Vagina (tissue), 2 donors: ENCODE results near the gene POU2AF2. TPM values are rescaled to one million over a fixed set of nuclear protein-coding genes. Genes with fewer than 3 reads are reported as not detected.

Source experiments
- DNase-seq, 2 donors: peaks; one replicate each; pipeline ENCODE4 v3.0.0-alpha.2; 2017; ENCODE audit errors: extremely low spot score in 2 of 2
- H3K27ac ChIP-seq: fragments of 200-600 bp; sonication (generic); one replicate; pipeline ENCODE4 v1.5.1; 2019
- H3K27me3 ChIP-seq: fragments of 200-600 bp; sonication (generic); one replicate; pipeline ENCODE4 v1.5.1; 2019
- H3K36me3 ChIP-seq, 2 donors: fragments of 200-600 bp; sonication (generic); one replicate each; pipeline ENCODE4 v1.5.1; 2017 to 2019
- H3K4me1 ChIP-seq: fragments of 200-600 bp; sonication (generic); one replicate; pipeline ENCODE4 v1.5.1; 2019
- H3K4me3 ChIP-seq, 2 donors: fragments of 200-600 bp; sonication (generic); 1 replicate in 1 of 2; 2 replicates in 1 of 2; pipeline ENCODE4 v1.5.1; 2016 to 2019
- H3K9me3 ChIP-seq: fragments of 200-600 bp; sonication (generic); one replicate; pipeline ENCODE4 v1.5.1; 2019
- POLR2A ChIP-seq, 2 donors: fragments of 450-650 bp; IDR thresholded peaks; one replicate each; pipeline ENCODE4 v1.6.1; 2017; ENCODE audit warnings: antibody characterized with exemption in 2 of 2, mild to moderate bottlenecking in 2 of 2, moderate library complexity in 2 of 2
- POLR2AphosphoS5 ChIP-seq, 2 donors: sonication (generic); formaldehyde crosslinking; IDR thresholded peaks; one replicate each; pipeline ENCODE4 v1.9.0; 2017; ENCODE audit warnings: antibody characterized with exemption in 2 of 2, mild to moderate bottlenecking in 2 of 2, low read depth in 1 of 2; ENCODE audit not compliant: insufficient read depth in 1 of 2
- intact Hi-C: fragments of 100-400 bp; cut with DNase I; formaldehyde crosslinking; loops from one replicate; pipeline ENCODE4 v1.15.1; 2023
- total RNA-seq: library from RNA; depleted of rRNA; stranded (reverse); fragments of >200 nt; gene quantifications from one replicate; pipeline ENCODE4 v1.2.3, GENCODE V29; 2016
- TF ChIP-seq, protein P1 (sequence below), 3 experiments: fragments of 450-650 bp in 2 of 3; fragments of 200-600 bp in 1 of 3; sonication (generic) in 1 of 3; IDR thresholded peaks; one replicate each; pipeline ENCODE4 v1.5.1; 2017 to 2019; ENCODE audit warnings: antibody characterized with exemption in 3 of 3, mild to moderate bottlenecking in 2 of 3, moderate library complexity in 2 of 3

POU2AF2 gene
- total RNA-seq, 1 donor from 2014 or later = not detected

- Histone ChIP-seq H3K27ac (no peak overlapping the region), H3K4me3 (no peak overlapping the region), H3K4me1 (no peaks in the 10 kb centered on the region), H3K36me3 (no peaks in the 10 kb centered on the region), H3K9me3 (no peaks in the 10 kb centered on the region), H3K27me3 (no peaks in the 10 kb centered on the region)
- intact Hi-C loops = no loop called here
- DNase-seq = no peak
- TF ChIP-seq POLR2AphosphoS5 (IDR thresholded peaks at IDR 0.05; ENCODE audit: insufficient read depth in 1 of 2, low read depth in 1 of 2) (no peak), POLR2A (IDR thresholded peaks at IDR 0.05) (no peak)
- TF ChIP-seq, protein P1, sequence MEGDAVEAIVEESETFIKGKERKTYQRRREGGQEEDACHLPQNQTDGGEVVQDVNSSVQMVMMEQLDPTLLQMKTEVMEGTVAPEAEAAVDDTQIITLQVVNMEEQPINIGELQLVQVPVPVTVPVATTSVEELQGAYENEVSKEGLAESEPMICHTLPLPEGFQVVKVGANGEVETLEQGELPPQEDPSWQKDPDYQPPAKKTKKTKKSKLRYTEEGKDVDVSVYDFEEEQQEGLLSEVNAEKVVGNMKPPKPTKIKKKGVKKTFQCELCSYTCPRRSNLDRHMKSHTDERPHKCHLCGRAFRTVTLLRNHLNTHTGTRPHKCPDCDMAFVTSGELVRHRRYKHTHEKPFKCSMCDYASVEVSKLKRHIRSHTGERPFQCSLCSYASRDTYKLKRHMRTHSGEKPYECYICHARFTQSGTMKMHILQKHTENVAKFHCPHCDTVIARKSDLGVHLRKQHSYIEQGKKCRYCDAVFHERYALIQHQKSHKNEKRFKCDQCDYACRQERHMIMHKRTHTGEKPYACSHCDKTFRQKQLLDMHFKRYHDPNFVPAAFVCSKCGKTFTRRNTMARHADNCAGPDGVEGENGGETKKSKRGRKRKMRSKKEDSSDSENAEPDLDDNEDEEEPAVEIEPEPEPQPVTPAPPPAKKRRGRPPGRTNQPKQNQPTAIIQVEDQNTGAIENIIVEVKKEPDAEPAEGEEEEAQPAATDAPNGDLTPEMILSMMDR (IDR thresholded peaks at IDR 0.05) = no peak
These were observed 39.1 kb upstream of the POU2AF2 start for GRCh38 chr11:111206472-111206871.

DNA sequence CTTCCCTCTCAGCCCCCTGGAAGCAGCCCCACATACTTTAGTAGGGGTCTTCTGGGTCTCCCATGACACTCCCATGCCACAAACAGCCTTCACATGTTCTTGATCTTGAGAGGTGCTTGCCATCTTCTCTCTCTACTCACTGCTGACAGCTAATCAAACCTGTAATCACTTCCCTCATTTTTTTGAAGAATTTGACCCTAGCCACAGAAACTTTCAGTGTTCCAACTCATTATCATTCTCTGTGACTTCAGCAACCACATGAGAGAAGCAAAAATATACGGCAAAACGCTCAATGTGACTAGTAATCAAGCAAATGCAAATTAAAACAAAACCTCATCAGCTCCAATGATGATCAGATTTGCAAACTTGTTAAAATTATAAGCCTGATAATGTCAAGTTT lies 38.3 kb upstream of the POU2AF2 start:
- no peaks in the 10 kb centered on the region for H3K9me3 ChIP-seq
- no peaks in the 10 kb centered on the region for H3K4me1 ChIP-seq
- H3K27me3 ChIP-seq = no peaks in the 10 kb centered on the region
- DNase-seq = no peak
- TF ChIP-seq, protein P1 (IDR thresholded peaks at IDR 0.05) = no peak
- TF ChIP-seq POLR2A (IDR thresholded peaks at IDR 0.05) (no peak), POLR2AphosphoS5 (IDR thresholded peaks at IDR 0.05; ENCODE audit: insufficient read depth in 1 of 2, low read depth in 1 of 2) (no peak)
- H3K36me3 ChIP-seq = no peaks in the 10 kb centered on the region
- intact Hi-C loops = no loop called here
- no peak overlapping the region for H3K27ac ChIP-seq
- H3K4me3 ChIP-seq = no peak overlapping the region

DNA sequence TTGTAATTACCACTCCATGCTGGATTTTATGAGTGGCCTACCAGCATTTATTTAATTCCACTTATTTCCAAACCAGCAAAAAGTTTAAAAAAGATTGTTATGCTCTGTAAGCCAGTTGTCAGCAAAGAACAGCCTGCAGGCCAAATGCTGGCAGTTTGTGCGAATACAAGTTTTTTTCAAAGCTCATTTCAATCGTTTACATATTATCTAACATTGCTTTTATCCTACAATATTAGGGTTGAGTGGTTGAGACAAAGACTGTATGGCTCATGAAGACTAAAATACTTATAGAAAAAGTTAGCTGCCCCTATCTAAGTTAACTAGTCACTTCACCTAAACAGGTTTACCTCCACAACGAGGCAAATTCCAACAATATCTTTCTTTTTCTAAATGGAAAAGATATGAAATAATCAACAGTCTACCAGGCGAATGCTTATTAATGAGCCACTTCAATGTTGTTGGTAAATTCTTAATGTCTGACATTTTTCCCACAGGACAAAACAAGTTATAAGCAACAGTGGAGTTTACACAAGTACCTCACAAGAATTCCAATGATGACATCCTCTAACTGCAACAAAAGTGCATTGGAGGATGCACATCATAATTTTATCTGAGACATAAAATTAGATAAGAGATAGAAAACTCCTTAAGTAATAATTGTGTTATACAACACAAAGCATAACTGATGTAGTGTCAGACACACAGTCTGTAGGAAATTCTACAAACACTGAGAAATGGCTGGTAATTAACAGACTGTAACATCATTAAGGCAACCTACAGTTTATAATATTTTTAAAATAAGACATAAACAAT lies 35.8 kb upstream of the POU2AF2 start:
- no peaks in the 10 kb centered on the region for H3K27me3 ChIP-seq
- H3K27ac ChIP-seq = no peak overlapping the region
- no peak overlapping the region for H3K4me3 ChIP-seq
- H3K4me1 ChIP-seq = no peaks in the 10 kb centered on the region
- intact Hi-C loops = no loop called here
- no peaks in the 10 kb centered on the region for H3K36me3 ChIP-seq
- DNase-seq = no peak
- no peaks in the 10 kb centered on the region for H3K9me3 ChIP-seq
- no peak for TF ChIP-seq POLR2A (IDR thresholded peaks at IDR 0.05)
- TF ChIP-seq POLR2AphosphoS5 (IDR thresholded peaks at IDR 0.05; ENCODE audit: insufficient read depth in 1 of 2, low read depth in 1 of 2) = no peak
- TF ChIP-seq, protein P1 (IDR thresholded peaks at IDR 0.05) = no peak

DNA sequence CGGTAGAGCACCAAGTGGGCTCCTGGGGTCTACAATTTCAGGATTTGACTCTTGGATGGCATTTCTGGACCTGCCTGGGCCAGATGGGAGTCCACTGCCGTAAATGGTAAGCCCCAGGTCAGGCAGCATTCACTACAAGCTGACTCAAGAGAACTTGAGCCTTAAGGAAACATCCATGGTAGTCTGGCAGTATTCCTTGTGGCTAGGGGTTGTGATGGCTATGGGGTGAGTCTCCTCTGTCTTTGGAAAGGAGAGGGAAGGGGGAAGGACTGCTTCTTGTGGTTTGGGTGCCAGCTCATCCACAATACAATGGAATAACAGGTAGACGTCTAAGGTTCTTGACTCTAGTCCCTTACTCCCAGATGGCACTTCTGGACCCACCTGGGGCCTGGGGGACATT lies 32.3 kb upstream of the POU2AF2 start:
- no peaks in the 10 kb centered on the region for H3K27me3 ChIP-seq
- DNase-seq = no peak
- H3K27ac ChIP-seq = no peak overlapping the region
- TF ChIP-seq, protein P1 (IDR thresholded peaks at IDR 0.05) = no peak
- no peak for TF ChIP-seq POLR2AphosphoS5 (IDR thresholded peaks at IDR 0.05; ENCODE audit: insufficient read depth in 1 of 2, low read depth in 1 of 2)
- no peak for TF ChIP-seq POLR2A (IDR thresholded peaks at IDR 0.05)
- H3K9me3 ChIP-seq = no peaks in the 10 kb centered on the region
- H3K4me3 ChIP-seq = no peak overlapping the region
- H3K36me3 ChIP-seq = no peaks in the 10 kb centered on the region
- no peaks in the 10 kb centered on the region for H3K4me1 ChIP-seq
- intact Hi-C loops = no loop called here

GRCh38 chr11:111220721-111221120 lies 24.8 kb upstream of the POU2AF2 start:
- H3K9me3 ChIP-seq = no peaks in the 10 kb centered on the region
- H3K27me3 ChIP-seq = no peaks in the 10 kb centered on the region
- intact Hi-C loops = no loop called here
- no peak overlapping the region for H3K4me3 ChIP-seq
- H3K4me1 ChIP-seq = no peaks in the 10 kb centered on the region
- TF ChIP-seq, protein P1 (IDR thresholded peaks at IDR 0.05) = no peak
- TF ChIP-seq POLR2A (IDR thresholded peaks at IDR 0.05) = no peak
- TF ChIP-seq POLR2AphosphoS5 (IDR thresholded peaks at IDR 0.05; ENCODE audit: insufficient read depth in 1 of 2, low read depth in 1 of 2) = no peak
- no peak overlapping the region for H3K27ac ChIP-seq
- H3K36me3 ChIP-seq = no peaks in the 10 kb centered on the region
- DNase-seq = no peak
